ENCODE results near the gene DNPEP.

The DNPEP gene

GRCh38 chr2:219426534-219427136, 38.9 kb upstream of the DNPEP start:
- Histone ChIP-seq H3K27me3 (ENCODE audit: insufficient read depth, low read length) (no peaks in the 10 kb centered on the region; the same call in 1 of the 2 replicates), H3K27ac (ENCODE audit: low read length) (no peak overlapping the region), H3K9ac (ENCODE audit: low read depth, low read length) (no peak overlapping the region), H3K4me1 (ENCODE audit: insufficient read depth, low read length) (no peaks in the 10 kb centered on the region), H3K36me3 (ENCODE audit: insufficient read depth, low read depth, low read length) (no peaks in the 10 kb centered on the region), H3K9me3 (ENCODE audit: insufficient read depth, low read depth, low read length) (no peaks in the 10 kb centered on the region), H3K4me3 (ENCODE audit: low read length) (no peak overlapping the region)

GRCh38 chr2:219426068-219426443, 38.3 kb upstream of the DNPEP start:
- Histone ChIP-seq H3K27me3 (ENCODE audit: insufficient read depth, low read length) (no peaks in the 10 kb centered on the region; the same call in 1 of the 2 replicates), H3K4me3 (ENCODE audit: low read length) (no peak overlapping the region), H3K9me3 (ENCODE audit: insufficient read depth, low read depth, low read length) (no peaks in the 10 kb centered on the region), H3K27ac (ENCODE audit: low read length) (no peak overlapping the region), H3K36me3 (ENCODE audit: insufficient read depth, low read depth, low read length) (no peaks in the 10 kb centered on the region), H3K9ac (ENCODE audit: low read depth, low read length) (no peak overlapping the region), H3K4me1 (ENCODE audit: insufficient read depth, low read length) (no peaks in the 10 kb centered on the region)

GRCh38 chr2:219425238-219426067, 37.7 kb upstream of the DNPEP start:
- Histone ChIP-seq H3K27me3 (ENCODE audit: insufficient read depth, low read length) (no peaks in the 10 kb centered on the region; the same call in 1 of the 2 replicates), H3K9me3 (ENCODE audit: insufficient read depth, low read depth, low read length) (no peaks in the 10 kb centered on the region), H3K9ac (ENCODE audit: low read depth, low read length) (no peak overlapping the region), H3K4me3 (ENCODE audit: low read length) (no peak overlapping the region), H3K27ac (ENCODE audit: low read length) (no peak overlapping the region), H3K4me1 (ENCODE audit: insufficient read depth, low read length) (no peaks in the 10 kb centered on the region), H3K36me3 (ENCODE audit: insufficient read depth, low read depth, low read length) (no peaks in the 10 kb centered on the region)

- H3K9me3 ChIP-seq (ENCODE audit: insufficient read depth, low read depth, low read length): no peaks in the 10 kb centered on the region
- H3K4me1 ChIP-seq (ENCODE audit: insufficient read depth, low read length): no peaks in the 10 kb centered on the region
- peaks cover 14% of the 10 kb centered on the region for H3K27me3 ChIP-seq (ENCODE audit: insufficient read depth, low read length)
- no peak overlapping the region for H3K27ac ChIP-seq (ENCODE audit: low read length)
- H3K36me3 ChIP-seq (ENCODE audit: insufficient read depth, low read depth, low read length): no peaks in the 10 kb centered on the region
- H3K9ac ChIP-seq (ENCODE audit: low read depth, low read length): no peak overlapping the region
- no peak overlapping the region for H3K4me3 ChIP-seq (ENCODE audit: low read length)
These were observed 36.1 kb upstream of the DNPEP start for GRCh38 chr2:219423652-219424377.

GRCh38 chr2:219422952-219423534, 35.3 kb upstream of the DNPEP start:
- Histone ChIP-seq H3K4me1 (ENCODE audit: insufficient read depth, low read length) (no peaks in the 10 kb centered on the region), H3K9me3 (ENCODE audit: insufficient read depth, low read depth, low read length) (no peaks in the 10 kb centered on the region), H3K4me3 (ENCODE audit: low read length) (no peak overlapping the region), H3K27ac (ENCODE audit: low read length) (no peak overlapping the region), H3K27me3 (ENCODE audit: insufficient read depth, low read length) (peaks cover 18% of the 10 kb centered on the region), H3K36me3 (ENCODE audit: insufficient read depth, low read depth, low read length) (no peaks in the 10 kb centered on the region), H3K9ac (ENCODE audit: low read depth, low read length) (no peak overlapping the region)

- Histone ChIP-seq H3K4me3 (ENCODE audit: low read length) (no peak overlapping the region), H3K27ac (ENCODE audit: low read length) (no peak overlapping the region), H3K4me1 (ENCODE audit: insufficient read depth, low read length) (peaks cover 9% of the 10 kb centered on the region; the same call in 1 of the 2 replicates), H3K9me3 (ENCODE audit: insufficient read depth, low read depth, low read length) (no peaks in the 10 kb centered on the region), H3K27me3 (ENCODE audit: insufficient read depth, low read length) (peaks cover 18% of the 10 kb centered on the region), H3K36me3 (ENCODE audit: insufficient read depth, low read depth, low read length) (no peaks in the 10 kb centered on the region), H3K9ac (ENCODE audit: low read depth, low read length) (no peak overlapping the region)
These were observed 33.6 kb upstream of the DNPEP start for GRCh38 chr2:219421323-219421722.

- H3K36me3 ChIP-seq (ENCODE audit: insufficient read depth, low read depth, low read length): no peaks in the 10 kb centered on the region
- no peak overlapping the region for H3K27ac ChIP-seq (ENCODE audit: low read length)
- H3K9me3 ChIP-seq (ENCODE audit: insufficient read depth, low read depth, low read length): no peaks in the 10 kb centered on the region
- no peak overlapping the region for H3K4me3 ChIP-seq (ENCODE audit: low read length)
- no peak overlapping the region for H3K9ac ChIP-seq (ENCODE audit: low read depth, low read length)
- peaks cover 15% of the 10 kb centered on the region; the same call in 1 of the 2 replicates for H3K4me1 ChIP-seq (ENCODE audit: insufficient read depth, low read length)
- peaks cover 18% of the 10 kb centered on the region for H3K27me3 ChIP-seq (ENCODE audit: insufficient read depth, low read length)
These were observed 33.0 kb upstream of the DNPEP start for GRCh38 chr2:219420687-219421086.

- Histone ChIP-seq H3K4me3 (ENCODE audit: low read length) (no peak overlapping the region), H3K9ac (ENCODE audit: low read depth, low read length) (no peak overlapping the region), H3K9me3 (ENCODE audit: insufficient read depth, low read depth, low read length) (no peaks in the 10 kb centered on the region), H3K36me3 (ENCODE audit: insufficient read depth, low read depth, low read length) (no peaks in the 10 kb centered on the region), H3K27ac (ENCODE audit: low read length) (no peak overlapping the region), H3K4me1 (ENCODE audit: insufficient read depth, low read length) (peaks cover 19% of the 10 kb centered on the region; the same call in 1 of the 2 replicates), H3K27me3 (ENCODE audit: insufficient read depth, low read length) (peaks cover 18% of the 10 kb centered on the region)
These were observed 31.9 kb upstream of the DNPEP start for GRCh38 chr2:219419331-219420197.

GRCh38 chr2:219419012-219419324, 31.3 kb upstream of the DNPEP start:
- Histone ChIP-seq H3K4me1 (ENCODE audit: insufficient read depth, low read length) (peaks cover 19% of the 10 kb centered on the region; the same call in 1 of the 2 replicates), H3K27ac (ENCODE audit: low read length) (no peak overlapping the region), H3K36me3 (ENCODE audit: insufficient read depth, low read depth, low read length) (no peaks in the 10 kb centered on the region), H3K9ac (ENCODE audit: low read depth, low read length) (no peak overlapping the region), H3K9me3 (ENCODE audit: insufficient read depth, low read depth, low read length) (no peaks in the 10 kb centered on the region), H3K27me3 (ENCODE audit: insufficient read depth, low read length) (peaks cover 18% of the 10 kb centered on the region; the same call in 1 of the 2 replicates), H3K4me3 (ENCODE audit: low read length) (no peak overlapping the region)

GRCh38 chr2:219418155-219419011, 30.7 kb upstream of the DNPEP start, which contains the start of gene DES:
Gene DES (plus strand): TSS chr2:219418377. CDS start chr2:219418463, 86 bp downstream.
- Histone ChIP-seq H3K9ac (ENCODE audit: low read depth, low read length) (no peak within 1 kb of the TSS), H3K4me3 (ENCODE audit: low read length) (no peak within 1 kb of the TSS; the same call in 1 of the 2 replicates), H3K27ac (ENCODE audit: low read length) (no peak within 1 kb of the TSS)

More at GRCh38 chr2:219418155-219419011, 30.7 kb upstream of the DNPEP start, which contains the start of gene DES:
- Histone ChIP-seq H3K9me3 (ENCODE audit: insufficient read depth, low read depth, low read length) (no peaks in the 10 kb centered on the region), H3K27me3 (ENCODE audit: insufficient read depth, low read length) (peaks cover 18% of the 10 kb centered on the region; the same call in 1 of the 2 replicates), H3K4me1 (ENCODE audit: insufficient read depth, low read length) (peaks cover 19% of the 10 kb centered on the region; the same call in 1 of the 2 replicates), H3K36me3 (ENCODE audit: insufficient read depth, low read depth, low read length) (no peaks in the 10 kb centered on the region)
